ENCODE results near the gene GRIK4. TPM values are rescaled to one million over a fixed set of nuclear protein-coding genes. Genes with fewer than 3 reads are reported as not detected.

GRIK4 gene
- polyA plus RNA-seq, 1 donor, result 0.30 TPM

GRCh38 chr11:120710354-120711131, 199.0 kb downstream of the GRIK4 start:
- no peak for DNase-seq

- DNase-seq, result no peak
Measured at GRCh38 chr11:120712014-120712413, 200.5 kb downstream of the GRIK4 start.

- no peak for DNase-seq
Measured at GRCh38 chr11:120712881-120713280, 201.3 kb downstream of the GRIK4 start.

GRCh38 chr11:120713296-120713695, 201.7 kb downstream of the GRIK4 start:
- DNase-seq, result no peak

DNA sequence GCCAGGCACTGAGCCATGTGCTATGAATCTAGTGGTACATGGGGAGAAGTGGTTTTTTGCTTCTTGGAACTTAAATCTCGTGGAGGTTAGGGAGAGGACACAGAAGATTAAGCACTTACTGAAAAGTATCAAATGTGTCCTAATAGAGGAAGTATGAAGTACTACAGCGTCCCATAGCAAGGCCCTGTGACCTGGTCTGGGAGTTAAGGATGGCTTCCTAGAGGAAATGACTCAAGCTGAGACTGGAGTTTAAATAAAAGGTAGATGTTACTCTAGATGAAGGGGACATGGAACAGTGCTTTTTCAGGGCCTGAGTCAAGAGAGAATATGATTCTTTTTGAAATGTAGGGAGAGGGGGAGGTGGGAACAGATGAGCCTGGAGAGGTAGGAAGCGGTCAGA, 202.9 kb downstream of the GRIK4 start:
- no peak for DNase-seq

- no peak for DNase-seq
Measured at GRCh38 chr11:120715239-120715638, 203.7 kb downstream of the GRIK4 start.

DNA sequence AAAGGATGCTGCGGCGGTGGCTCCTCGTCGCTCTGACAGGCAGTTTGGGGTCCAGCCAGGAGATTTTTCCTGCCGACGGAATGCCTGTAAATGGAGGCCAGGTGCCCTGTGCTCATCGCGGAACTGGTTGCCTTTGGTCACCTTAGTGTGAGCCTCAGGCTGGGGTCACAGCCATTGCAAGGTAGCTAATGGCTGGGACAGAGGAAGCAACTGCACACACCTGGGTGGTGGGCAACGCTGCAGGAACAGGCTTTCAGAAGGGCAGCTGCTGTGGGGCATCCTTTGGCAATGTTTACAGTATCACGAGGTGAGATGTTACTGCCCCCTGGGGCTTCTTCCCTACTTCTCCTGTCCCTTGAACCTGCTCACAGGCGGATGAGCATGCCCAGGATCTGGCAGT, 205.5 kb downstream of the GRIK4 start:
- no peak for DNase-seq

DNA sequence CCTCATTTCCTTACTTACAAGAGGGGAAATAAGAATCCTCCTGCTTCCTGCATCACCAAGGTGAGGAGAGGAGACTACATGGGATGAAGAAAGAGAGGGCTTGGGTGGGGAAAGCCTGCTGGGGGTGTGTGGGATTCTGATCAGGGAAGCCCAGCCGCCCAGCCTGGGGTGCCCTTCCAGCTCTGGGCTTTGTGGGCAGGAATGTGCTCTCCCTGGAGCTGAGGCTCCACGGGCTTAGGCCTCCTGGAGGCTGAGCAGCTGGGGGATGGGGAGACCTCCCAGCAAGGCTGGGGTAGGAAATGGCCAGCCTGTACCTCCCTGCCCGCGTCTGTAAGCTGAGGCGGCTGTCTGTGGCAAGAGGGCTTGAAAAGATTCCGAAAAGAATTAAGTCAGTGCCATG, 206.1 kb downstream of the GRIK4 start:
- no peak for DNase-seq

DNA sequence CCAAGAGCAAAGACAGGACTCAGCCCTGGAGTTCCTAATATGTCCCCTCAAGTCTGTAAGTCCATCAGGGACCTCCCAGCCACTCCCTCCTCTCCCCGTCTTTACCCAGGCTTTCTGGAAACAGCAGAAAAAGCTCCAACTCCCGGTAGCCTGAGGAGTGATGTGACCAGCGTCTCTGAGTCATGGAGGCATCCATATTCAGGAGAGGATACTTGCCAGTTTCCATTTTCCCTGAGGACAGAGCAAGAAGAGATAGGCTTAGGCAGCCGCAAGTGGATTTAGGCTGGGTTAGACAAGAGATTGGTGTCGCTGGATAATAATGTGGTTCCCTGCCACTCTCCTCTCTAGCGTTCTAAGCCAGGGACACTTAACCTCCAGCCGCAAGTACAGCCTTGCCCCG, 206.6 kb downstream of the GRIK4 start:
- no peak for DNase-seq

GRCh38 chr11:120719348-120719747, 207.8 kb downstream of the GRIK4 start:
- DNase-seq, result no peak

DNA sequence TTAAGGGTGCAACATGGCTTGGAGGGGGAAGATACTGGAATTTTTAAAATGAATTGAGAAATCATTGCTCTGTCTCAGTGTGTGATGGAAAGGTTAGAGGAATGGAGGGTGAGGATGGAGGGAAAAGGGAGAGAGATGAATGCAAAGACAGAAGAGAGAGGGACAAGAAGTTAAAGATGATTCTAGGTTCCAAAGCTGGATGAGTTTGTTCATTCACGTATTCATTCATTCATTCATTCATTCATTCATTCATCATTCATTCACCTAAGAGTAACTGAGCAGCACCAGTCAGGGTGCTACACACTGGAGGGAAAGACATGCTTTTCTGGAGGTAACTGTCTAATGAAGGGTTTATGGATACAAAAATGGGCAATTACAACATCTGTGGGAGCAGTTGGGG, 209.2 kb downstream of the GRIK4 start:
- DNase-seq, result no peak

DNA sequence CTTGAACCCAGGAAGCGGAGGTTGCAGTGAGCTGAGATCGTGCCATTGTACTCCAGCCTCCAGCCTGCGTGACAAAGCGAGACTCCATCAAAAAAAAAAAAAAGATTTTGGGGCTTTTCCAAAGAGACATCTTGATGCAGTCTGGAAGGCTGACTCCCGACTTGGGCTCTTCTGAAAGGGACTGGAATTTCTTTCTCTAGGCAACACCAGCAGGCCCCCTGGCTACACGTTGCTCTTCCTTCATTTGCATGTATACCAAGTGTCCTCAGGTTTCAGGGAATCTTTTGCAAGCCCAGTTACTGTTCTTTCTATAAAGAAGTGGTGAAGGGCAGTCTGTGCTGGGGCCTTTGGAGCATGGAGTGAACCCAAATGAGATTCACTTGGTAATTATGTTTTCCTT, 211.0 kb downstream of the GRIK4 start:
- DNase-seq, result no peak

- DNase-seq, result no peak
Measured at GRCh38 chr11:120723751-120724150, 212.2 kb downstream of the GRIK4 start.

DNA sequence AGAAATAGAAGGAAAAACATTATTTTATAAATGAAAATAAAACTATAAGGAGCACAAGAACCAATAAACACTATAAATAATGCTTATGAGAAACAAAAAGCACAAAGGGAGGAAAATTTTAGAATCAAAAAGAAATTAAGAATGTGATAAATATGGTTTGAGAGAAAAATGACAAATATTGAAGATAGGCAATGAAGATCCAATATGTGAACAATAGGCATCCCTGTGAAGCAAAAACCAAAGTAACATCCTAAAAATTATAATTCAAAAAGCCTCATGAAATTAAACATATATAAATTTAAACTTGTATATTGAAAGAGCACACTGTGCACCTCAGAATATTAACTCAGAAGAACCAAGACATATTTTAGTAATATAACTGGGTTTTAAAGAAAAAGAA, 216.2 kb downstream of the GRIK4 start:
- DNase-seq, result no peak

DNA sequence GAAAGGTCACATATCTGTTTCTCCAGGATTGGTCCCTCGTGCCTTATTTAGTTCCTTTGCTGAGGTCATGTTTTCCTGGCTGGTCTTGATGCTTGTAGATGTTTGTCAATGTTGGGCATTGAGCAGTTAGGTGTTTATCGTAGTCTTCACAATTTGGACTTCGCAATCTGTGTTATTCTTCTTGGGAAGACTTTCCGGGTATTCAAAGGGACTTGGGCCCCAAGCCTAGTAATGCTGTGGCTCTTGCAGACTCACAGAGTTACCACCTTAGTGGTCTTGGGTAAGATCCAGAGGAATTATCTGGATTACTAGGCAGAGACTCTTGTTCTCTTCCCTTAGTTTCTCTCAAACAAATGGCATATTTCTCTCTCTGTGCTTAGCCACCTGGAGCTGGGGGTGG, 223.5 kb downstream of the GRIK4 start:
- DNase-seq, result no peak

- DNase-seq, result no peak
Measured at GRCh38 chr11:120738516-120739046, 227.0 kb downstream of the GRIK4 start.

DNA sequence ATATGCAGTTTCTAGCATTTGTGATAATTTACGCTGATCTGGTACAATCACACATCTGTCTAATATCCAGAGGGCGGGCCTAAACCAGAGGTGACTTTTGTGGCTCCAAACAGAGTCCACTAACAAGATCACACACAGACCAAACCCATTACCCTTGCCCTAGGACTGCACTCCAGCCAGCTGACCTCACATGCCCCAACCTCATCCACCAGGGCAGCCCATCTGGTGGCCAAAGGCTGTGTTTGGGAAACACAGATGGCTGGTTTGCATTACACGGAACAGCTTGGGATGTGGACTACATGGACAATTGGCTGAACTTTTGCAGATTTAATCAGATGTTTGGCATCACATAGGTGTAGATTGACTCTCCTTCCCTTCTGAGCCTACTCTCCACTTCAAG, 228.2 kb downstream of the GRIK4 start:
- no peak for DNase-seq

DNA sequence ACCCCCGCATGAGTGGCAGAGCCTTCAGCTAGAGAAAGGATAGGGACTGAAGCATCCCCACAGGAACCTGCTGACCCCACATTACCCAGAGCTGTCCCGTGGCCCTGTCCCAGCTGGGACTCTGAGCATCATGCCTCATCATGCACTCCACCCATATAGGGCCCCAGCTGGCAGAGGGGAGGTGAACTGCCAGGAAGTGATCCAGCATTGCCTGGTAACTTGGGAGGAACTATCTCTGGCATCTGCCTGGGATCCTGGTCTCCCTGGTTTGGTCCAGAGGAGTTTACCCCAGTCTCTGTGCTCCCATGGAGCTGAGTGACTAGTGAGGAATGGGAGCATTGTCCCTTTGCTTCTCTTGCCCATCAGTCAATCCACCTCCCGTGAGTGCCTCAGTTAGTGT, 228.8 kb downstream of the GRIK4 start:
- DNase-seq, result no peak

DNA sequence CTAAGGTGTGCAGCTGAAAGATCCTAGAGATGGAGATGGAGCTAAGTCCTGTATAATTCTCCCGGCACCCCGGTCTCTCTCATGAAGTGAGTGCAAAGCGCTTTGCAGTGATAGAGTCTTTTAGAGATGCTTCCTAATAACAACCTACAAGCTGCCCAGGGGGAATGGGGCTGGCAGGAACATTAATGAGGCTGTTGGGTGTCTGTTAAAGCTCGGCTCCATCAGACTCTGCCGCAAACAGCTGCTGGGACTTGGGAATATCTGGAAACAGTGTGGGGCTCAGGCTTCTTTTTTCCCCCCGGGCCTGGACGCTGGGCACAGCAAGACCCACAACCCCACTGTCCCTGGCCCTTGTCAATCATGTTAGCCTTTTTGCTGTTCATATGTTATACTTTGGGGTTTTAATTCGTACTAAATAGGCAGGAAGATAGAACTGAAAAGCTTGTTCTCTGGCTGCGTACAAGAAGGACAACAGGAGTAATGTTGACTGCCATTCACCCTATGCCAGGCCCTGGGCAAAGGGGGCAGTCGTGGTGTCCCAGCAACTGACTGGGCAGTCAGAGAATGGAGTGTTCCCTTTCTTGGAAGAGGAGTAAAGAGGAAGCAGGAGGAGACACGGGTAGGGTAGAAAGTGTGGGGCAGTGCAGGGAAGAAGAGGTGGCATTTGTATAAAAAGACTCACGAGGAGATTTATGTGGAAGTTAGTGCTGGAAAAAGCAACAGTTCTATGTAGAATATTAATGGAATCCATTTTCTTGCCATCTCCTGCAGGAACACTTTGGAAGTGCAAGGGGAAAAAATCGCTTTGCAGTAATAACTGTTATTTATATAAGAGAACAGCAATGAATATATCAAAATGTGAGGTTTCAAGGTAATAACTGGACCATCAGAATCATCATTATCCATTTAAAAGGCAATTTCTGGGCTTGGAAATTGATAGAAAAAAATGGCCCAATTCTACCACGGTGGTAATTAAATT, 232.8 kb downstream of the GRIK4 start:
- DNase-seq, result no peak

DNA sequence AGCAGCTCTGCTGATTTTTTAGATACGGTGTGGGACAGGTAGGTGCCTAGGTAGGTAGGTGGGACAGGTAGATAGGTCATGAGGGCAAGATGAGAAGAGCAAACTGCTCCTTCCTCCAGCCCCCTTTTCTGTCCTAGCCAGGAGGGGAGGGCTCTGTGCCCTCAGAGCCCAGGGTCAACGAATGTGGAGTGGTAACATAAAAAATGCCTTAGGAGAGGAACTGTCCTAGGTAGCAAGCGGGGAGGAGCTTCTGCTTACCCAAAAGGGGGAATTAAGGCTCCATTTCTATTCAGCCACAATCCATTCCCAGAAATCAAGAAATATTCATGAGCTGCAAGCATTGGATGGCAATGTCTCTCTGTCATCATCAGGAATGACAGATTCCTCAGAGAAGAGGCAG, 234.8 kb downstream of the GRIK4 start:
- no peak for DNase-seq

DNA sequence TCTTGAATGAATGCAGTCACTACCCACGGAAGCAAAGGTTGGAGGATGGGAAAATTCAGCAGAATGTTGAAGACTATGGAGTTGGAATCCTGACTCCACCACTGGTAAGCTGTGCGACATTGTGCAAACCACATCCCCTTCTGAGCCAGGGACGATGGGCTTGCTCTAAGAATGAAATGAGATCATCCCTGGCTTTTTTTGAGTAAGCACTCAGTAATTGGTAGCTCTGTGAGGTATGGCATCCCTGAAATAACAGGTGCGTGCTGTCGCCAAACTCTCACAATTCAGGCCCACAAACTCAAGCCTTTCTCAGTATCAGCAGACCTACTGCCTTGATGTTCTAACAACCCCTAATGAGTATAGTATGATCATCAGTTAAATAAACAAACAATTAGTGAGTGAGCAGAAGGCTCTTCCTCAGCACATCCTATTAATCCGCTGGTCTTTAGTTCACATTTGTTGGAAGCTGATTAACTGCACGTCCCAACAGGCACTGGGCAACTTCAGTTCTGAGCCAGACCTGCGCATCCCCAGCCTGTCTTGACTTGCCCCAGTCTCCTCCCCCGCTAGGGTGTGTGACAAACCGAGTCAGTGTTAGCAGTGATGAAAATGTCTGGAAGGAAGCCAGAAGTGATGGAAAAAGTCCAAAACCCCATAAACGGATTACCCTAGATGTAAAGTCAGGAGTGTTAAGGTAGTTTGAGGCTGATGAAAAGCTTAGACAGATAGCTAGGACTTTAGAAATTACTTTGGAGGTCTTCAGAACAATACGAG, 235.5 kb downstream of the GRIK4 start:
- no peak for DNase-seq
